Kidney (tissue), 14 donors: Measurements from ENCODE around the gene VSIG8. TPM values are rescaled to one million over a fixed set of nuclear protein-coding genes. Genes with fewer than 3 reads are reported as not detected.

Experiments
- DNase-seq, 5 donors: peaks; one replicate each; pipeline ENCODE4 v3.0.0-alpha.2; 2013 to 2020
- FAIRE-seq: peaks from 2 replicates; lab custom pipeline; 2012; peaks lifted over from hg19 to GRCh38; lab: Jason Lieb, UNC
- H3K27ac ChIP-seq, 2 donors: one replicate each; pipeline ENCODE4 v1.7.0; 2013; ENCODE audit warnings: low read depth in 2 of 2, low read length in 2 of 2, inconsistent platforms in 1 of 2
- H3K27me3 ChIP-seq: one replicate; pipeline ENCODE4 v1.7.1; 2013; ENCODE audit warnings: low read length, inconsistent platforms; ENCODE audit not compliant: control insufficient read depth, insufficient read depth
- H3K36me3 ChIP-seq, 3 donors: one replicate each; pipeline versions ENCODE4 v1.7.0 to v1.7.1; 2013; ENCODE audit warnings: low read length in 3 of 3, control low read depth in 1 of 3, inconsistent platforms in 1 of 3; ENCODE audit not compliant: insufficient read depth in 3 of 3, control insufficient read depth in 2 of 3
- H3K4me1 ChIP-seq, 3 donors: one replicate each; pipeline versions ENCODE4 v1.7.0 to v1.7.1; 2013; ENCODE audit warnings: low read length in 3 of 3, inconsistent platforms in 1 of 3, low read depth in 1 of 3; ENCODE audit not compliant: control insufficient read depth in 2 of 3, insufficient read depth in 2 of 3
- H3K4me3 ChIP-seq, 3 donors: one replicate each; pipeline versions ENCODE4 v1.7.0 to v1.8.1; 2013; ENCODE audit warnings: low read length in 3 of 3, control low read depth in 1 of 3, inconsistent platforms in 1 of 3
- H3K9ac ChIP-seq, 3 donors: one replicate each; pipeline versions ENCODE4 v1.7.0 to v1.7.1; 2013; ENCODE audit warnings: low read length in 3 of 3, control low read depth in 1 of 3, inconsistent platforms in 1 of 3
- H3K9me3 ChIP-seq, 3 donors: one replicate each; pipeline versions ENCODE4 v1.7.0 to v1.7.1; 2013; ENCODE audit warnings: low read length in 3 of 3, control low read depth in 1 of 3, inconsistent platforms in 1 of 3; ENCODE audit not compliant: control insufficient read depth in 2 of 3, insufficient read depth in 1 of 3
- CTCF ChIP-seq: IDR thresholded peaks from 3 replicates; pipeline ENCODE4 v1.5.1; 2012; ENCODE audit warnings: mild to moderate bottlenecking, moderate library complexity, borderline replicate concordance; ENCODE audit not compliant: insufficient read depth; ENCODE audit errors: extremely low read depth
- intact Hi-C: fragments of 100-400 bp; cut with DNase I; formaldehyde crosslinking; loops from one replicate; pipeline ENCODE4 v1.11.1; 2022
- microRNA-seq: library from miRNA; unstranded; fragments of <30 nt; microRNA quantifications from one replicate; pipeline ENCODE4 v1.2.0, GENCODE V29; 2020
- polyA plus RNA-seq: library from polyadenylated mRNA; stranded (reverse); fragments of 350-450 nt; fragmentation: Illumina TruSeq; extraction: RNeasy Lipid Tissue Mini Kit (QIAGEN cat#74804); gene quantifications from one replicate; pipeline ENCODE4 v1.2.3, GENCODE V29; 2014; ENCODE audit warnings: low read depth, low replicate concordance; ENCODE audit not compliant: insufficient read depth
- total RNA-seq: library from RNA; stranded (reverse); fragmentation: NEBNext Ultra II Directional; extraction: Animal tissue kit (Norgen Biotek cat#: 25700); gene quantifications from one replicate; pipeline ENCODE4 v1.2.1, GENCODE V29; 2021
- donor health status: control.
- donor health status: control.
- donor health status: control.
- donor health status: control.
- donor health status: control.
- donor health status: DM: yes; HTN: yes; CAD: no.
- donor health status: Normal renal cell carcinoma (clear cell type).

VSIG8 gene
- total and polyA plus RNA-seq, 2 donors from 2014 or later = 8.1 TPM; not detected in 1

GRCh38 chr1:159817276-159818041, 45.0 kb downstream of the VSIG8 start:
- H3K9me3 ChIP-seq = no peaks in the 10 kb centered on the region
- no peak overlapping the region for H3K4me3 ChIP-seq
- intact Hi-C loops = no loop called here
- DNase-seq (no peak), FAIRE-seq (no peak)
- H3K27ac ChIP-seq = no peak overlapping the region
- H3K4me1 ChIP-seq = no peaks in the 10 kb centered on the region
- H3K27me3 ChIP-seq = no peaks in the 10 kb centered on the region
- TF ChIP-seq CTCF = no peak
- H3K36me3 ChIP-seq = no peaks in the 10 kb centered on the region
- no peak overlapping the region for H3K9ac ChIP-seq

GRCh38 chr1:159815926-159816325, 46.5 kb downstream of the VSIG8 start:
- no peak for TF ChIP-seq CTCF
- H3K9ac ChIP-seq = no peak overlapping the region
- H3K4me3 ChIP-seq = no peak overlapping the region
- DNase-seq = no peak
- no peaks in the 10 kb centered on the region for H3K27me3 ChIP-seq
- H3K9me3 ChIP-seq = no peaks in the 10 kb centered on the region
- H3K36me3 ChIP-seq = no peaks in the 10 kb centered on the region
- FAIRE-seq = no peak
- intact Hi-C loops = no loop called here
- H3K27ac ChIP-seq = no peak overlapping the region
- H3K4me1 ChIP-seq = no peaks in the 10 kb centered on the region

GRCh38 chr1:159804924-159805323, 57.5 kb downstream of the VSIG8 start:
- H3K27ac ChIP-seq = no peak overlapping the region
- H3K27me3 ChIP-seq = no peaks in the 10 kb centered on the region
- H3K4me1 ChIP-seq = no peaks in the 10 kb centered on the region
- FAIRE-seq (no peak), DNase-seq (no peak)
- H3K36me3 ChIP-seq = no peaks in the 10 kb centered on the region
- no peak overlapping the region for H3K9ac ChIP-seq
- intact Hi-C loops = no loop called here
- no peak for TF ChIP-seq CTCF
- no peak overlapping the region for H3K4me3 ChIP-seq
- H3K9me3 ChIP-seq = no peaks in the 10 kb centered on the region

Small RNAs within 50 kb of the gene (microRNA-seq; reads per million reads assigned to microRNA genes)
- gene MIR4259 = not detected

Other genes with a start within 250 kb of the VSIG8 start
- gene CRP, start 148.1 kb downstream of the VSIG8 start, total RNA-seq = not detected
- not detected for gene CRP, start 148.1 kb downstream of the VSIG8 start, polyA plus RNA-seq
- gene DUSP23, start 81.7 kb downstream of the VSIG8 start, total RNA-seq = 128 TPM
- 327 TPM for gene DUSP23, start 81.7 kb downstream of the VSIG8 start, polyA plus RNA-seq
- 1.4 TPM for gene FCRL6, start 60.3 kb downstream of the VSIG8 start, total RNA-seq
- gene FCRL6, start 60.3 kb downstream of the VSIG8 start, polyA plus RNA-seq = 0.45 TPM
- 12.0 TPM for gene SLAMF8, start 35.8 kb downstream of the VSIG8 start, total RNA-seq
- gene SLAMF8, start 35.8 kb downstream of the VSIG8 start, polyA plus RNA-seq = 1.8 TPM
- gene CFAP45, start 37.5 kb upstream of the VSIG8 start, total RNA-seq = 1.0 TPM
- 14.2 TPM for gene CFAP45, start 37.5 kb upstream of the VSIG8 start, polyA plus RNA-seq
- gene TAGLN2, start 62.9 kb upstream of the VSIG8 start, total RNA-seq = 358 TPM
- 223 TPM for gene TAGLN2, start 62.9 kb upstream of the VSIG8 start, polyA plus RNA-seq
- 0.88 TPM for gene IGSF9, start 83.0 kb upstream of the VSIG8 start, total RNA-seq
- gene IGSF9, start 83.0 kb upstream of the VSIG8 start, polyA plus RNA-seq = 1.3 TPM
- gene SLAMF9, start 91.6 kb upstream of the VSIG8 start, total RNA-seq = not detected
- gene SLAMF9, start 91.6 kb upstream of the VSIG8 start, polyA plus RNA-seq = not detected
- 8.5 TPM for gene PIGM, start 169.3 kb upstream of the VSIG8 start, total RNA-seq
- 3.3 TPM for gene PIGM, start 169.3 kb upstream of the VSIG8 start, polyA plus RNA-seq
- 4.9 TPM for gene KCNJ10, start 207.5 kb upstream of the VSIG8 start, total RNA-seq
- gene KCNJ10, start 207.5 kb upstream of the VSIG8 start, polyA plus RNA-seq = 57.6 TPM
- gene KCNJ9, start 218.9 kb upstream of the VSIG8 start, total RNA-seq = not detected
- gene KCNJ9, start 218.9 kb upstream of the VSIG8 start, polyA plus RNA-seq = 0.09 TPM
- 40.9 TPM for gene IGSF8, start 236.0 kb upstream of the VSIG8 start, total RNA-seq
- gene IGSF8, start 236.0 kb upstream of the VSIG8 start, polyA plus RNA-seq = 47.0 TPM